Dendritic cell treated with granulocyte-macrophage colony-stimulating factor and Interleukin-4, amounts not matched to agents 40 ng/mL and 50 ng/mL, for 4 days (primary cell): ENCODE data around the gene PCBP2.
A peak's percentile ranks its signal among the peaks of the same experiment; 100 is the strongest.
"Not testable (repeated sequence)": the region's sequence is repeated elsewhere in the genome, so short reads cannot be mapped to it uniquely, and the experiment has no call there.

Source experiments
- H3K27ac Mint-ChIP-seq: one replicate; pipeline ENCODE4 v1.8.0; 2022; ENCODE audit warnings: mild to moderate bottlenecking, mixed read lengths
- H3K27me3 Mint-ChIP-seq: one replicate; pipeline ENCODE4 v1.8.0; 2022; ENCODE audit warnings: mild to moderate bottlenecking, mixed read lengths
- H3K36me3 Mint-ChIP-seq: one replicate; pipeline ENCODE4 v1.8.0; 2022; ENCODE audit warnings: low read depth, mixed read lengths
- H3K4me1 Mint-ChIP-seq: one replicate; pipeline ENCODE4 v1.8.0; 2022; ENCODE audit warnings: low read depth, mixed read lengths
- H3K4me3 Mint-ChIP-seq: one replicate; pipeline ENCODE4 v1.8.0; 2022; ENCODE audit warnings: mild to moderate bottlenecking, moderate library complexity, mixed read lengths
- H3K9me3 Mint-ChIP-seq: one replicate; pipeline ENCODE4 v1.8.0; 2022; ENCODE audit warnings: mixed read lengths
- intact Hi-C: fragments of 100-400 bp; cut with micrococcal nuclease; formaldehyde crosslinking; loops from one replicate; pipeline ENCODE4 v1.15.0; 2022

PCBP2 gene

GRCh38 chr12:53468282-53468681 is 16.4 kb downstream of the PCBP2 start:
- no peaks in the 10 kb centered on the region for H3K27me3 Mint-ChIP-seq
- peaks cover 100% of the 10 kb centered on the region for H3K36me3 Mint-ChIP-seq
- H3K4me1 Mint-ChIP-seq = peaks cover 58% of the 10 kb centered on the region

GRCh38 chr12:53472056-53472582 is 20.2 kb downstream of the PCBP2 start:
- peaks cover 43% of the 10 kb centered on the region for H3K4me1 Mint-ChIP-seq
- peaks cover 100% of the 10 kb centered on the region for H3K36me3 Mint-ChIP-seq
- intact Hi-C loops = no loop called here
- no peak overlapping the region for H3K27ac Mint-ChIP-seq
- H3K9me3 Mint-ChIP-seq = no peaks in the 10 kb centered on the region
- no peak overlapping the region for H3K4me3 Mint-ChIP-seq
- H3K27me3 Mint-ChIP-seq = no peaks in the 10 kb centered on the region

More at GRCh38 chr12:53468282-53468681, 16.4 kb downstream of the PCBP2 start:
- Mint-ChIP-seq H3K4me3 (no peak overlapping the region), H3K9me3 (no peaks in the 10 kb centered on the region), H3K27ac (no peak overlapping the region)
- intact Hi-C loops = loop anchor here (5.0 kb wide), 1 partner anchor 39 kb away; the partner anchor contains the start of gene NPFF

- Mint-ChIP-seq H3K36me3 (peaks cover 100% of the 10 kb centered on the region), H3K27ac (peak overlapping the region; percentile 15), H3K4me1 (peaks cover 42% of the 10 kb centered on the region), H3K9me3 (no peaks in the 10 kb centered on the region), H3K27me3 (no peaks in the 10 kb centered on the region), H3K4me3 (no peak overlapping the region)
- intact Hi-C loops = no loop called here
Measured at GRCh38 chr12:53474077-53474476, 22.2 kb downstream of the PCBP2 start.

GRCh38 chr12:53474819-53475218 is 22.9 kb downstream of the PCBP2 start:
- H3K27ac Mint-ChIP-seq = peak overlapping the region; percentile 15
- peaks cover 100% of the 10 kb centered on the region for H3K36me3 Mint-ChIP-seq
- H3K4me1 Mint-ChIP-seq = peaks cover 42% of the 10 kb centered on the region
- intact Hi-C loops = no loop called here
- no peaks in the 10 kb centered on the region for H3K9me3 Mint-ChIP-seq
- H3K27me3 Mint-ChIP-seq = no peaks in the 10 kb centered on the region
- H3K4me3 Mint-ChIP-seq = no peak overlapping the region

- no peak overlapping the region for H3K4me3 Mint-ChIP-seq
- intact Hi-C loops = no loop called here
- no peaks in the 10 kb centered on the region for H3K9me3 Mint-ChIP-seq
- peaks cover 31% of the 10 kb centered on the region for H3K4me1 Mint-ChIP-seq
- peaks cover 100% of the 10 kb centered on the region for H3K36me3 Mint-ChIP-seq
- no peaks in the 10 kb centered on the region for H3K27me3 Mint-ChIP-seq
- H3K27ac Mint-ChIP-seq = no peak overlapping the region
Measured at GRCh38 chr12:53476769-53477209, 24.9 kb downstream of the PCBP2 start.

- Mint-ChIP-seq H3K27ac (no peak overlapping the region), H3K9me3 (no peaks in the 10 kb centered on the region), H3K4me1 (peaks cover 13% of the 10 kb centered on the region), H3K27me3 (no peaks in the 10 kb centered on the region), H3K4me3 (no peak overlapping the region), H3K36me3 (peaks cover 100% of the 10 kb centered on the region)
- intact Hi-C loops = no loop called here
Measured at GRCh38 chr12:53478865-53479264, 27.0 kb downstream of the PCBP2 start.

- intact Hi-C loops = no loop called here
- H3K4me1 Mint-ChIP-seq = peaks cover 9% of the 10 kb centered on the region
- no peak overlapping the region for H3K4me3 Mint-ChIP-seq
- peaks cover 100% of the 10 kb centered on the region for H3K36me3 Mint-ChIP-seq
- no peaks in the 10 kb centered on the region for H3K9me3 Mint-ChIP-seq
- no peak overlapping the region for H3K27ac Mint-ChIP-seq
- no peaks in the 10 kb centered on the region for H3K27me3 Mint-ChIP-seq
Measured at GRCh38 chr12:53479331-53479730, 27.4 kb downstream of the PCBP2 start.

- Mint-ChIP-seq H3K27me3 (no peaks in the 10 kb centered on the region), H3K4me1 (no peaks in the 10 kb centered on the region), H3K4me3 (no peak overlapping the region), H3K9me3 (no peaks in the 10 kb centered on the region), H3K27ac (no peak overlapping the region), H3K36me3 (peaks cover 99% of the 10 kb centered on the region)
- intact Hi-C loops = no loop called here
Measured at GRCh38 chr12:53480491-53481442, 28.9 kb downstream of the PCBP2 start.

GRCh38 chr12:53481458-53481857 is 29.6 kb downstream of the PCBP2 start:
- H3K27ac Mint-ChIP-seq, H3K4me3 Mint-ChIP-seq, intact Hi-C loops: not testable (repeated sequence)

GRCh38 chr12:53481939-53482586 is 30.2 kb downstream of the PCBP2 start:
- Mint-ChIP-seq H3K27ac (no peak overlapping the region), H3K36me3 (peaks cover 99% of the 10 kb centered on the region), H3K4me1 (no peaks in the 10 kb centered on the region), H3K27me3 (no peaks in the 10 kb centered on the region), H3K4me3 (no peak overlapping the region), H3K9me3 (no peaks in the 10 kb centered on the region)
- intact Hi-C loops = no loop called here

More at GRCh38 chr12:53481458-53481857, 29.6 kb downstream of the PCBP2 start:
- peaks cover 99% of the 10 kb centered on the region for H3K36me3 Mint-ChIP-seq
- not testable (repeated sequence) for H3K9me3 Mint-ChIP-seq, H3K27me3 Mint-ChIP-seq, H3K4me1 Mint-ChIP-seq

- Mint-ChIP-seq H3K27me3 (no peaks in the 10 kb centered on the region), H3K4me1 (no peaks in the 10 kb centered on the region), H3K4me3 (no peak overlapping the region), H3K9me3 (no peaks in the 10 kb centered on the region), H3K27ac (no peak overlapping the region), H3K36me3 (peaks cover 99% of the 10 kb centered on the region)
- intact Hi-C loops = no loop called here
Measured at GRCh38 chr12:53482626-53483168, 30.8 kb downstream of the PCBP2 start.

- intact Hi-C loops = no loop called here
- Mint-ChIP-seq H3K9me3 (no peaks in the 10 kb centered on the region), H3K4me3 (no peak overlapping the region), H3K27me3 (no peaks in the 10 kb centered on the region), H3K4me1 (no peaks in the 10 kb centered on the region), H3K27ac (no peak overlapping the region), H3K36me3 (peaks cover 99% of the 10 kb centered on the region)
Measured at GRCh38 chr12:53483225-53483978, 31.5 kb downstream of the PCBP2 start.

GRCh38 chr12:53483979-53484377 is 32.1 kb downstream of the PCBP2 start:
- H3K36me3 Mint-ChIP-seq = peaks cover 94% of the 10 kb centered on the region
- intact Hi-C loops = no loop called here
- H3K27me3 Mint-ChIP-seq = no peaks in the 10 kb centered on the region
- H3K9me3 Mint-ChIP-seq = no peaks in the 10 kb centered on the region
- no peaks in the 10 kb centered on the region for H3K4me1 Mint-ChIP-seq
- H3K4me3 Mint-ChIP-seq = no peak overlapping the region
- H3K27ac Mint-ChIP-seq = no peak overlapping the region
